ENCODE measurements around the gene VGLL2.

VGLL2 gene

GRCh38 chr6:117266257-117267053, 1.1 kb downstream of the VGLL2 start:
- Histone ChIP-seq H3K27me3 (ENCODE audit: insufficient read depth, low read length, poor library complexity) (peaks cover 79% of the 10 kb centered on the region), H2BK5ac (ENCODE audit: low read length) (no peak overlapping the region), H3K4me3 (ENCODE audit: low read length) (no peak overlapping the region), H4K8ac (ENCODE audit: low read depth, low read length) (no peak overlapping the region), H3K4me2 (ENCODE audit: low read length) (no peak overlapping the region), H2BK120ac (ENCODE audit: low read depth, low read length) (no peak overlapping the region), H4K5ac (ENCODE audit: low read length) (no peak overlapping the region), H3K4me1 (ENCODE audit: control insufficient read depth, low read depth, low read length) (peaks cover 4% of the 10 kb centered on the region), H3K23ac (ENCODE audit: low read length) (no peak overlapping the region), H3K79me2 (ENCODE audit: control insufficient read depth, insufficient read depth, low read length) (no peaks in the 10 kb centered on the region), H3K4ac (ENCODE audit: low read depth, low read length) (no peak overlapping the region), H3K18ac (ENCODE audit: low read length) (no peak overlapping the region), H2BK15ac (replicated peaks; ENCODE audit: low read depth) (no peak overlapping the region), H3K79me1 (ENCODE audit: low read length) (no peaks in the 10 kb centered on the region), H2AK5ac (ENCODE audit: low read length) (no peak overlapping the region), H3K9ac (ENCODE audit: low read length) (no peak overlapping the region), H3K36me3 (ENCODE audit: control insufficient read depth, insufficient read depth, low read length) (no peaks in the 10 kb centered on the region), H3K27ac (ENCODE audit: low read depth, low read length) (no peak overlapping the region), H3K56ac (ENCODE audit: low read length) (no peak overlapping the region)
- WGBS (ENCODE audit: extremely low coverage, insufficient coverage, low lambda C conversion rate), result no CpG with 5 or more reads among the region's 16 CpGs
- no peak for DNase-seq

- WGBS (ENCODE audit: extremely low coverage, insufficient coverage, low lambda C conversion rate), result no CpG with 5 or more reads among the region's 5 CpGs
- no peak overlapping the region for H3K27ac ChIP-seq (ENCODE audit: low read depth, low read length)
These were observed 1.6 kb downstream of the VGLL2 start for GRCh38 chr6:117267054-117267347.

GRCh38 chr6:117267766-117268534, 2.6 kb downstream of the VGLL2 start:
- peaks cover 77% of the 10 kb centered on the region for H3K27me3 ChIP-seq (ENCODE audit: insufficient read depth, low read length, poor library complexity)
- H3K9ac ChIP-seq (ENCODE audit: low read length), result no peak overlapping the region
- H2BK120ac ChIP-seq (ENCODE audit: low read depth, low read length), result no peak overlapping the region
- H4K5ac ChIP-seq (ENCODE audit: low read length), result no peak overlapping the region
- peak; percentile 78 for DNase-seq
- H3K36me3 ChIP-seq (ENCODE audit: control insufficient read depth, insufficient read depth, low read length), result no peaks in the 10 kb centered on the region
- no peak overlapping the region for H3K27ac ChIP-seq (ENCODE audit: low read depth, low read length)
- H3K79me1 ChIP-seq (ENCODE audit: low read length), result no peaks in the 10 kb centered on the region
- H2BK15ac ChIP-seq (replicated peaks; ENCODE audit: low read depth), result no peak overlapping the region
- H3K18ac ChIP-seq (ENCODE audit: low read length), result no peak overlapping the region
- WGBS (ENCODE audit: extremely low coverage, insufficient coverage, low lambda C conversion rate), result no CpG with 5 or more reads among the region's 11 CpGs
- H3K4me3 ChIP-seq (ENCODE audit: low read length), result no peak overlapping the region
- no peak overlapping the region for H2BK5ac ChIP-seq (ENCODE audit: low read length)
- H3K4me1 ChIP-seq (ENCODE audit: control insufficient read depth, low read depth, low read length), result peaks cover 4% of the 10 kb centered on the region
- H3K79me2 ChIP-seq (ENCODE audit: control insufficient read depth, insufficient read depth, low read length), result no peaks in the 10 kb centered on the region
- no peak overlapping the region for H3K56ac ChIP-seq (ENCODE audit: low read length)
- H3K4me2 ChIP-seq (ENCODE audit: low read length), result no peak overlapping the region
- H3K4ac ChIP-seq (ENCODE audit: low read depth, low read length), result no peak overlapping the region
- no peak overlapping the region for H4K8ac ChIP-seq (ENCODE audit: low read depth, low read length)
- H2AK5ac ChIP-seq (ENCODE audit: low read length), result no peak overlapping the region
- no peak overlapping the region for H3K23ac ChIP-seq (ENCODE audit: low read length)

More at GRCh38 chr6:117267054-117267347, 1.6 kb downstream of the VGLL2 start:
- Histone ChIP-seq H3K36me3 (ENCODE audit: control insufficient read depth, insufficient read depth, low read length) (no peaks in the 10 kb centered on the region), H3K27me3 (ENCODE audit: insufficient read depth, low read length, poor library complexity) (peaks cover 78% of the 10 kb centered on the region), H3K4me1 (ENCODE audit: control insufficient read depth, low read depth, low read length) (peaks cover 4% of the 10 kb centered on the region), H3K4ac (ENCODE audit: low read depth, low read length) (no peak overlapping the region), H3K23ac (ENCODE audit: low read length) (no peak overlapping the region), H2BK15ac (replicated peaks; ENCODE audit: low read depth) (no peak overlapping the region), H3K9ac (ENCODE audit: low read length) (no peak overlapping the region), H3K79me2 (ENCODE audit: control insufficient read depth, insufficient read depth, low read length) (no peaks in the 10 kb centered on the region), H2BK5ac (ENCODE audit: low read length) (no peak overlapping the region), H3K18ac (ENCODE audit: low read length) (no peak overlapping the region), H4K5ac (ENCODE audit: low read length) (no peak overlapping the region), H2AK5ac (ENCODE audit: low read length) (no peak overlapping the region), H3K79me1 (ENCODE audit: low read length) (no peaks in the 10 kb centered on the region), H3K4me2 (ENCODE audit: low read length) (no peak overlapping the region), H3K4me3 (ENCODE audit: low read length) (no peak overlapping the region), H2BK120ac (ENCODE audit: low read depth, low read length) (no peak overlapping the region), H4K8ac (ENCODE audit: low read depth, low read length) (no peak overlapping the region), H3K56ac (ENCODE audit: low read length) (no peak overlapping the region)
- DNase-seq, result no peak

DNA sequence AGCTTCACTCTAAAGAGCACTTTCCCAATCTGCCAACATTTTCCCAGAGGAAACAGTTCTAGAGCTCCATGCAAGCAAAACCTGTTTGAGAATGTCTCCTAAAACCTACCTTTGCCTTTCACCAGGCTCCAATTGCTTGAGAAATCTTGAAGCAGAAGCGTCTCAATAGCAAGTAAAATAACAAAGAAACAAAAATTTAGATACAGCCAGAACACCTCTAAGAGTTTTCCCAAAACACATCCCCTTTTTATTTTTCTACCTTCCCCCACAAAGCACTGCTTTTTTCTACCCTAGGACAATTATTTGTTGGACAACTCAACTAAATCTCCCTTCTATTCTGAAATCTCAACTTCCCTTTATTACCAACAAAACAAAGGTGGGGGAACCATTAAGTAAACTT, 3.6 kb downstream of the VGLL2 start:
- Histone ChIP-seq H2BK5ac (ENCODE audit: low read length) (no peak overlapping the region), H3K27me3 (ENCODE audit: insufficient read depth, low read length, poor library complexity) (peaks cover 70% of the 10 kb centered on the region), H3K23ac (ENCODE audit: low read length) (peak overlapping the region; percentile 66), H3K4ac (ENCODE audit: low read depth, low read length) (no peak overlapping the region), H3K27ac (ENCODE audit: low read depth, low read length) (no peak overlapping the region), H3K79me2 (ENCODE audit: control insufficient read depth, insufficient read depth, low read length) (no peaks in the 10 kb centered on the region), H3K9ac (ENCODE audit: low read length) (no peak overlapping the region), H3K56ac (ENCODE audit: low read length) (no peak overlapping the region), H2BK120ac (ENCODE audit: low read depth, low read length) (no peak overlapping the region), H2AK5ac (ENCODE audit: low read length) (no peak overlapping the region), H3K79me1 (ENCODE audit: low read length) (no peaks in the 10 kb centered on the region), H3K4me1 (ENCODE audit: control insufficient read depth, low read depth, low read length) (peaks cover 4% of the 10 kb centered on the region), H4K8ac (ENCODE audit: low read depth, low read length) (no peak overlapping the region), H4K5ac (ENCODE audit: low read length) (no peak overlapping the region), H3K18ac (ENCODE audit: low read length) (no peak overlapping the region), H2BK15ac (replicated peaks; ENCODE audit: low read depth) (no peak overlapping the region), H3K4me3 (ENCODE audit: low read length) (no peak overlapping the region), H3K4me2 (ENCODE audit: low read length) (no peak overlapping the region), H3K36me3 (ENCODE audit: control insufficient read depth, insufficient read depth, low read length) (no peaks in the 10 kb centered on the region)
- DNase-seq, result no peak
- WGBS (ENCODE audit: extremely low coverage, insufficient coverage, low lambda C conversion rate), result no CpG with 5 or more reads among the region's 1 CpG

GRCh38 chr6:117269638-117270054, 4.3 kb downstream of the VGLL2 start:
- Histone ChIP-seq H4K5ac (ENCODE audit: low read length) (no peak overlapping the region), H3K27me3 (ENCODE audit: insufficient read depth, low read length, poor library complexity) (peaks cover 65% of the 10 kb centered on the region), H2BK120ac (ENCODE audit: low read depth, low read length) (no peak overlapping the region), H4K8ac (ENCODE audit: low read depth, low read length) (no peak overlapping the region), H3K18ac (ENCODE audit: low read length) (no peak overlapping the region), H3K4me2 (ENCODE audit: low read length) (peak overlapping the region; percentile 73), H2BK15ac (replicated peaks; ENCODE audit: low read depth) (no peak overlapping the region), H2AK5ac (ENCODE audit: low read length) (no peak overlapping the region), H3K4me3 (ENCODE audit: low read length) (no peak overlapping the region), H3K23ac (ENCODE audit: low read length) (no peak overlapping the region), H3K4ac (ENCODE audit: low read depth, low read length) (no peak overlapping the region), H3K9ac (ENCODE audit: low read length) (no peak overlapping the region), H3K79me2 (ENCODE audit: control insufficient read depth, insufficient read depth, low read length) (no peaks in the 10 kb centered on the region), H3K56ac (ENCODE audit: low read length) (peak overlapping the region; percentile 2), H2BK5ac (ENCODE audit: low read length) (no peak overlapping the region), H3K4me1 (ENCODE audit: control insufficient read depth, low read depth, low read length) (no peaks in the 10 kb centered on the region), H3K36me3 (ENCODE audit: control insufficient read depth, insufficient read depth, low read length) (no peaks in the 10 kb centered on the region), H3K27ac (ENCODE audit: low read depth, low read length) (no peak overlapping the region), H3K79me1 (ENCODE audit: low read length) (no peaks in the 10 kb centered on the region)
- DNase-seq, result no peak
- WGBS (ENCODE audit: extremely low coverage, insufficient coverage, low lambda C conversion rate), result no CpG with 5 or more reads among the region's 8 CpGs

Data from mesendoderm (in vitro differentiated cells).